Spleen (tissue), 11 donors: ENCODE results near the gene ARIH2. TPM values are rescaled to one million over a fixed set of nuclear protein-coding genes. Genes with fewer than 3 reads are reported as not detected.
A peak's percentile ranks its signal among the peaks of the same experiment; 100 is the strongest.

Experiments used
- DNase-seq: peaks from one replicate; pipeline ENCODE4 v3.0.0-alpha.2; 2020
- H3K27ac ChIP-seq, 8 donors: fragments of 200-600 bp; sonication (generic) in 7 of 8; 1 replicate in 4 of 8; 2 replicates in 4 of 8; pipeline versions ENCODE4 v1.5.0 to v1.8.0; 2016 to 2021; ENCODE audit warnings: inconsistent platforms in 4 of 8, mild to moderate bottlenecking in 4 of 8, moderate library complexity in 1 of 8
- H3K27me3 ChIP-seq, 7 donors: fragments of 200-600 bp; sonication (generic) in 6 of 7; replicated peaks in 1 of 7; 1 replicate in 4 of 7; 2 replicates in 3 of 7; pipeline versions ENCODE4 v1.5.0 to v1.8.0; 2016 to 2021; ENCODE audit warnings: inconsistent platforms in 3 of 7, mild to moderate bottlenecking in 1 of 7
- H3K36me3 ChIP-seq, 6 donors: fragments of 200-600 bp; sonication (generic) in 5 of 6; 1 replicate in 4 of 6; 2 replicates in 2 of 6; pipeline versions ENCODE4 v1.5.0 to v1.8.0; 2016 to 2021; ENCODE audit warnings: inconsistent platforms in 2 of 6
- H3K4me1 ChIP-seq, 6 donors: fragments of 200-600 bp; sonication (generic) in 5 of 6; 1 replicate in 3 of 6; 2 replicates in 3 of 6; pipeline versions ENCODE4 v1.5.0 to v1.8.0; 2016 to 2021; ENCODE audit warnings: inconsistent platforms in 3 of 6
- H3K4me3 ChIP-seq, 8 donors: fragments of 200-600 bp; sonication (generic) in 7 of 8; 1 replicate in 4 of 8; 2 replicates in 4 of 8; pipeline versions ENCODE4 v1.5.0 to v1.8.0; 2016 to 2021; ENCODE audit warnings: inconsistent platforms in 4 of 8, mild to moderate bottlenecking in 4 of 8, moderate library complexity in 2 of 8
- H3K9me3 ChIP-seq, 8 donors: fragments of 200-600 bp; sonication (generic) in 7 of 8; 1 replicate in 4 of 8; 2 replicates in 4 of 8; pipeline versions ENCODE4 v1.5.0 to v1.8.0; 2016 to 2021; ENCODE audit warnings: inconsistent platforms in 4 of 8
- CTCF ChIP-seq, 11 experiments: fragments of 200-600 bp in 7 of 11; fragments of 450-650 bp in 4 of 11; sonication (generic) in 4 of 11; IDR thresholded peaks in 8 of 11; conservative IDR thresholded peaks in 3 of 11; 1 replicate in 7 of 11; 2 replicates in 4 of 11; pipeline versions ENCODE4 v1.4.0 to v1.8.0; 2016 to 2021; ENCODE audit warnings: antibody characterized with exemption in 11 of 11, inconsistent platforms in 4 of 11, mild to moderate bottlenecking in 1 of 11
- POLR2A ChIP-seq, 3 donors: fragments of 450-650 bp; IDR thresholded peaks; one replicate each; pipeline ENCODE4 v1.5.1; 2017; ENCODE audit warnings: antibody characterized with exemption in 3 of 3, mild to moderate bottlenecking in 1 of 3
- POLR2AphosphoS5 ChIP-seq, 3 donors: sonication (generic); formaldehyde crosslinking; IDR thresholded peaks; one replicate each; pipeline ENCODE4 v1.5.1; 2017; ENCODE audit warnings: antibody characterized with exemption in 3 of 3
- WGBS, 5 donors: extraction: QIAGEN DNeasy Blood & Tissue Kit in 3 of 5; methylation state at CpG; one replicate each; pipeline versions ENCODE4 v1.1.5 to v1.1.7; 2013 to 2018; 5-methylcytosine and 5-hydroxymethylcytosine counted together
- intact Hi-C: fragments of 100-400 bp; cut with DNase I; formaldehyde crosslinking; loops from one replicate; pipeline ENCODE4 v1.15.0; 2023; ENCODE audit warnings: low total_unique reads
- polyA plus RNA-seq, 3 donors: library from polyadenylated mRNA; stranded (reverse); fragments of 200-250 nt; gene quantifications; one replicate each; pipeline ENCODE4 v1.2.1, GENCODE V29; 2013
- total RNA-seq, 7 donors: library from RNA; depleted of rRNA in 3 of 7; stranded (reverse); fragments of >200 nt in 3 of 7; fragmentation: NEBNext Ultra II Directional in 4 of 7; extraction: Animal tissue kit (Norgen Biotek cat#: 25700) in 4 of 7; gene quantifications; one replicate each; pipeline versions ENCODE4 v1.1.0 to v1.2.1, GENCODE V29; 2016 to 2021
- donor health status: healthy with polysubstance abuse.
- donor health status: DM: no; HTN: no; CAD: no; lungs with moderate emphysema.
- donor health status: DM: no; HTN: no; CAD: no.
- donor health status: Bipolar disorder and iron deficiency.
- donor health status: healthy.
- donor health status: DM: no; HTN: no; CAD: no.
- donor health status: DM: yes; HTN: yes; CAD: no.

Gene ARIH2
- total and polyA plus RNA-seq, 10 donors: 25.2 to 112 (median 94.5) TPM

GRCh38 chr3:49021813-49022687 is 103.4 kb downstream of the ARIH2 start, which contains the start of gene NDUFAF3:
Gene NDUFAF3 (plus strand): TSS chr3:49022121. CDS start chr3:49022145, 24 bp downstream.
- intact Hi-C loops: loop anchor here (10.0 kb wide), 1 partner anchor 83 kb away; the partner anchor contains the start of gene QARS1
- H3K4me1 ChIP-seq: peaks cover 32 to 88% (median 66%) of the 10 kb centered on the region in 6 donors
- 1 to 6% (median 1%) methylated on average over 10 to 83 of the region's 83 CpGs for WGBS, 5 donors

GRCh38 chr3:49022688-49023171 is 104.1 kb downstream of the ARIH2 start:
- H3K27ac ChIP-seq: peak overlapping the region; percentile 98 to 100 (median 100)
- H3K4me1 ChIP-seq: peaks cover 26 to 88% (median 64%) of the 10 kb centered on the region in 6 donors
- H3K36me3 ChIP-seq: peaks cover 0 to 51% (median 39%) of the 10 kb centered on the region in 6 donors
- no peaks in the 10 kb centered on the region for H3K9me3 ChIP-seq
- no peak for DNase-seq
- intact Hi-C loops: loop anchor here (10.0 kb wide), 1 partner anchor 82 kb away; the partner anchor contains the start of gene QARS1
- H3K4me3 ChIP-seq: peak overlapping the region; percentile 67 to 96 (median 88)
- 18 to 33% (median 26%) methylated on average over 10 to 12 of the region's 12 CpGs for WGBS, 5 donors
- TF ChIP-seq POLR2A (IDR thresholded peaks at IDR 0.05): no peak
- no peak for TF ChIP-seq POLR2AphosphoS5 (IDR thresholded peaks at IDR 0.05)
- no peak for TF ChIP-seq CTCF (IDR thresholded peaks at IDR 0.05 in 8 of 11, conservative IDR thresholded peaks at IDR 0.05 in 3 of 11)
- no peaks in the 10 kb centered on the region for H3K27me3 ChIP-seq

More at GRCh38 chr3:49021813-49022687, 103.4 kb downstream of the ARIH2 start, which contains the start of gene NDUFAF3:
- Histone ChIP-seq H3K27me3 (no peaks in the 10 kb centered on the region), H3K27ac (peak within 1 kb of the TSS; percentile 98 to 100 (median 100)), H3K9me3 (no peaks in the 10 kb centered on the region), H3K36me3 (peaks cover 0 to 45% (median 36%) of the 10 kb centered on the region in 6 donors), H3K4me3 (peak within 1 kb of the TSS; percentile 67 to 96 (median 88))
- DNase-seq: peak; percentile 99
- TF ChIP-seq CTCF (IDR thresholded peaks at IDR 0.05 in 8 of 11, conservative IDR thresholded peaks at IDR 0.05 in 3 of 11) (peak; percentile 94 to 100 (median 99)), POLR2A (IDR thresholded peaks at IDR 0.05) (peak in 2 of 3 donors; percentile 68 to 77), POLR2AphosphoS5 (IDR thresholded peaks at IDR 0.05) (peak; percentile 88 to 94 (median 91))

- H3K27ac ChIP-seq: no peak overlapping the region
- H3K4me1 ChIP-seq: peaks cover 31 to 88% (median 68%) of the 10 kb centered on the region in 6 donors
- 82 to 95% (median 94%) methylated on average over 4 of the region's 4 CpGs for WGBS, 5 donors
- H3K9me3 ChIP-seq: no peaks in the 10 kb centered on the region
- intact Hi-C loops: loop anchor here (10.0 kb wide), 1 partner anchor 81 kb away; the partner anchor contains the start of gene QARS1
- H3K4me3 ChIP-seq: no peak overlapping the region
- H3K36me3 ChIP-seq: peaks cover 0 to 52% (median 39%) of the 10 kb centered on the region in 6 donors
- TF ChIP-seq CTCF (IDR thresholded peaks at IDR 0.05 in 8 of 11, conservative IDR thresholded peaks at IDR 0.05 in 3 of 11) (no peak), POLR2A (IDR thresholded peaks at IDR 0.05) (no peak), POLR2AphosphoS5 (IDR thresholded peaks at IDR 0.05) (no peak)
- H3K27me3 ChIP-seq: no peaks in the 10 kb centered on the region
- no peak for DNase-seq
Observed at GRCh38 chr3:49023775-49024174, 105.1 kb downstream of the ARIH2 start.
